ENCODE measurements around the gene PSMC5.

Gene PSMC5

DNA sequence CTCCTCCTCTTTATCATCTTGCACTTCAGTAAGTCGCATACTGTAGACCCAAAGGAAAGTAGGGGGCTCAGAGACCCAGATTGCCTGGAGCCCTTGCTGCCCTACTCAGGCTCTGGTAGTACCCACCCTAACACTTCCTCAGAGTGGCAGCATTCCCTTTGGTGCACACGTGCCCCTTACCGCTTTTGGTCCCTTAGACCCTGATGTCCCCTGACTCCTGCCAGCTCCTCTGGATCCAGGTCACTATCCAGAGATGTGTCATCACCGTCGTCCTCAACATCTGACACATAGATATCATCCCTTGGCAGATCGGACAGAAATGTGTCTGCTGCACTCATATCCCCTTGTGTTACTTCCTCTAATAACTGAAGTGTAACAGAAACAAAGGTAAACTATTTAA lies 5.4 kb upstream of the PSMC5 start:
- DNase-seq: no peak

- DNase-seq: no peak
These were observed 4.7 kb upstream of the PSMC5 start for GRCh38 chr17:63822537-63822936.

- no peak for DNase-seq
These were observed 3.4 kb upstream of the PSMC5 start for GRCh38 chr17:63823659-63824331.

DNA sequence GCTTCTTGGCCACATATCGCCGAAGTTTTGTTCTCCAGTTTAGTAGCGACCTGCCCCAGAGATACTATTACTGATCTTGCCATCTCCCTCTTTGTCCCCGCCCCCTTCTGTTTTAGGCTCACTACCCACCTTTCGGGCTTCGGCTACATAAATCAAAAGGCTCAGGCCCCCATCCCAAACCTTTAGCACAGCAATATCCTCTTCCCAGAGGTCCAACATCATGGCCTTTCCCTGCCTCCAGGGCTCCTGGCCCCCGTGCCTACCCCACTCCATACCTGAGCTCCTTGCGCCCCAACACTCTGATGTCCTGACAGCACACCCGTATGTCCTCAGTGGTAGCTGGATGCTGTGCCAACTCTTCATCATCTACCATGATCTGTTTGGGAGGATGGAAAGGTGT lies 2.9 kb upstream of the PSMC5 start:
- no peak for DNase-seq

GRCh38 chr17:63826468-63827001 lies 696 bp upstream of the PSMC5 start:
- DNase-seq: no peak

DNA sequence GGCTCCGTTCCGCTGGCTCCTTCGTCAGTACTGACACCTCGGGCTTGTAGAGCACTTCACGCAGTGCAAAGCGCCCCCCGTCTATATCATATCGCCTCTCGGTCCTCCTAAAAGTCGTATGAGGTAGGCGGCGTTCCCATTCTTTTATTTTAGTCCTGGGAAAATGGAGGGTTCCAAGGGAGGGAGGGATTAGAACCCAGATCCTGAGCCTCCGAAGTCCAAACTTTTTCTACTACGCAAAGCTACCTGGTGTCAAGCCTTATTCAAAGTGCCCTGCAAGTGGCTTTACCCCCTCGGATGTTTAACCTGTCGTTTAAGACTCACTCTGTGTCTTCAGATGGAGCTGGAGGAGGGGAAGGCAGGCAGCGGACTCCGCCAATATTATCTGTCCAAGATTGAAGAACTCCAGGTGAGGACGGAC lies 580 bp downstream of the PSMC5 start:
- peak; percentile 4 for DNase-seq

GRCh38 chr17:63828936-63829335 lies 1.7 kb downstream of the PSMC5 start:
- no peak for DNase-seq

DNA sequence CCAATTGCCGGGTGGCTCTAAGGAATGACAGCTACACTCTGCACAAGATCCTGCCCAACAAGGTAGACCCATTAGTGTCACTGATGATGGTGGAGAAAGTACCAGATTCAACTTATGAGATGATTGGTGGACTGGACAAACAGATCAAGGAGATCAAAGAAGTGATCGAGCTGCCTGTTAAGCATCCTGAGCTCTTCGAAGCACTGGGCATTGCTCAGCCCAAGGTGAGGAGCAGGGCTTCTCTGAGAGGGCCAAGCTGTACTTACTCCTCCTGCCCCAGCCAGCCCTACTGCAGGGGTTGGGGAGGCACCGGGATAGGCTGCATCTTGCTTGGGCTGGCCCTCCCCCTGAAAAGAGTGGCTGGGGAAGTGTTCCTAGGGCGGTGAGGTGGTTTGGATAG lies 3.0 kb downstream of the PSMC5 start:
- DNase-seq: no peak

DNA sequence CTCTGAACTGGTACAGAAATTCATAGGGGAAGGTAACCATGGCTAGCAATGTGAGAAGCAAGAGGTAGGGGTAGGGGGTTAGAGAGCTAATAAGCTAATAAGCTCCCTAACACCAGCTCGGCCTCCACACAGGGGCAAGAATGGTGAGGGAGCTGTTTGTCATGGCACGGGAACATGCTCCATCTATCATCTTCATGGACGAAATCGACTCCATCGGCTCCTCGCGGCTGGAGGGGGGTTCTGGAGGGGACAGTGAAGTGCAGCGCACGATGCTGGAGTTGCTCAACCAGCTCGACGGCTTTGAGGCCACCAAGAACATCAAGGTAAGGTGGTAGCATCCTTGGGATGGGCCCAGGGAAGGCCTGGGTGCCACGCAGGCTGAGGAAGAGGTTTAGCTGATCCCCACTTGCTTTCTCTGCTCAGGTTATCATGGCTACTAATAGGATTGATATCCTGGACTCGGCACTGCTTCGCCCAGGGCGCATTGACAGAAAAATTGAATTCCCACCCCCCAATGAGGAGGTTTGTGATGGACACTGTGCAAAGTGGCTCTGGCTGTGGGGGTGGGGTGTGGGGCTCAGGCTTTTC lies 3.8 kb downstream of the PSMC5 start:
- DNase-seq: no peak

DNA sequence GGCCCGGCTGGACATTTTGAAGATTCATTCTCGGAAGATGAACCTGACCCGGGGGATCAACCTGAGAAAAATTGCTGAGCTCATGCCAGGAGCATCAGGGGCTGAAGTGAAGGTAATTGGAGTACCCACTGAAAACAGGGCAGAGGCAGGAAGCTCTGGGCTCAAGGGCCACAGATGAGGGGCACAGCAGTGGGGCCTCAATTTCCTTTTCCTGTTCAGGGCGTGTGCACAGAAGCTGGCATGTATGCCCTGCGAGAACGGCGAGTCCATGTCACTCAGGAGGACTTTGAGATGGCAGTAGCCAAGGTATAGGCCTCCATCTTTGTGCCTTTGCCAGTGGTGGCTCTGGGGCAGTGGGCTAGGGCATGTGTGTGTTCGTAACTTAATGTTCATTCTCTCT lies 4.3 kb downstream of the PSMC5 start:
- no peak for DNase-seq

GRCh38 chr17:63832014-63832413 lies 4.8 kb downstream of the PSMC5 start:
- no peak for DNase-seq

DNA sequence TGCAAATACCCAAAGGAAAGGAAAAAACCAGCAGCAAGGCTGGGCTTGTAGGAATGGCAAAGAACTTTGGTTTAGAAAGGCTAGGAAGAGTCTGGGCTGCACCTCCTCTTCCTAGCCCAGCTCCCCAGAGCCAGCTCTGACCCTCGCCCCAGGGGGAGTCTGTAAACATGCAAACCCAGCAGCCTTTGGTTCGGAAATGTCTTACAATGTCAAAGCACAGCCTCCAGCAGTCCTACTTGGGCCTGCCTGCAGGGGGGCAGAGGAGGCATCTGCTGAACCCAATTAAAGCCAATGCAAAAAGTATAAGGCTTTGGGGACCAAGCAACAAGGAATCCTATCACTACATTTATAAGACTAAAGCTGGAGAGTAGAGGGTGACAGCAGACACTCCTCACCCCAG lies 5.2 kb downstream of the PSMC5 start:
- DNase-seq: no peak

DNA sequence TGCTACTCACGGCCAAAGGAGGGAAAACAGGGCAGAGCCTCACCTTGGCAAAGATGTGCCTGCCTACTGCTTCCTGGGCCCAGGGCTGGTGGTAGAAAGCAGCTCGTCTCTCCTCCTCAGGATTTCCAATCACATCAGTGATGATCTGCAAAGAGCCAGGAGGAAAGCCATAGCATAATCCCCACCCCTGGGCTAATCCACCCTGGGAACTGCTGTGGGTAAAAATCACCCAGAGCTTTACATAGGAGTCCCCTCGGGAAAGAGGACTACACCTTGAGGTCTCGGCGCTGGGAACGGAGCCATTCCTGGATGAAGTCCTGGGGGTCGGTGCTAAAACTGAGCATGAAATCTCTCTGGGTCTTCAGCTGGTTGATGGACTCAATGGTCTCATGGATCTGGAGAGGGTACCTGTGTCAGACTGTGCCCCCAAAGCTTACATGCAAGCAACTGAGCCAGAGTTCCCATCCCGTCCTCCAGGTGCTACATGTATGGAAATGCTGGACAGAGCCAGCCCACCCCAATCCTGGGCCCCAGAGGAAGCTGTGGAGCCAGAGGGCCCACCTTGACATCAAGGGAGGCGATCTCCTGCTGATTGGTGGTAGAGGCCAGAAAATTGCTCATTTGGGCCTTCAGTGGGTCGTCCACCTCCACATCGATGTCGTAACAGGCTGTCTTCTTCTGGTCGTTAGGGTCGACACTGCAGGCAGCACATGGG lies 6.0 kb downstream of the PSMC5 start:
- no peak for DNase-seq

DNA sequence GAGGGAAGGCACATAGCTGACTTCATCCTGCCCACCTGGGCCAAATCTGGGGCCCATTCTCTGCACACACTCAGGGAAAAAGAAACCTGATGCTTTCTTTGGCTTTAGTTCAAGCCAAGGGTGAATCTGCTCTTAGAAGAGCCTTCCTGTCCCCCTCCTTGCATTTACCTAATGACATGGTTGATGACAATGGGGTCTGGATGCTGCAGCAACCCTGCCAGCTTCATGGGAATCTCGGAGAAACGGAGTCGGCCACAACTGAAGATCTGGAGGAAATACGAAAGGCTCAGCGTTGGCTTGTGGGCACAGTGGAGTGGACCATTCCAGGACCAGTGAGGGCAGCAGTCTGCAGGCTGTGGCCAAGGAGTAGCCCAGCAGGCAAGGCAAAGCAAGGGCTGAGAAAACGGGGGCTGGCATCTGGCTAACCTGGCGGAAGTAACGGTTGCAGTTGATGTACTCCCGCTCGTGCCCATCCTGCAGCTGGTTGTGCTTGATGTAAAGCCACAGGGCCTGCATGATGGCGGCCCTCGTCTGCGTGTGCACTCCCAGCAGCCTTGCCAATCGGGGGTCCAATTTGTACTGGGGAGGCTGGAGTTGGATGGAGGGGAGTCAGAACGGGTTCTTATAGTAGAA lies 6.6 kb downstream of the PSMC5 start:
- no peak for DNase-seq

GRCh38 chr17:63834431-63835166 lies 7.4 kb downstream of the PSMC5 start:
- peak; percentile 80 for DNase-seq

- DNase-seq: no peak
These were observed 8.0 kb downstream of the PSMC5 start for GRCh38 chr17:63835167-63835720.

GRCh38 chr17:63836811-63837210 lies 9.6 kb downstream of the PSMC5 start:
- no peak for DNase-seq

DNA sequence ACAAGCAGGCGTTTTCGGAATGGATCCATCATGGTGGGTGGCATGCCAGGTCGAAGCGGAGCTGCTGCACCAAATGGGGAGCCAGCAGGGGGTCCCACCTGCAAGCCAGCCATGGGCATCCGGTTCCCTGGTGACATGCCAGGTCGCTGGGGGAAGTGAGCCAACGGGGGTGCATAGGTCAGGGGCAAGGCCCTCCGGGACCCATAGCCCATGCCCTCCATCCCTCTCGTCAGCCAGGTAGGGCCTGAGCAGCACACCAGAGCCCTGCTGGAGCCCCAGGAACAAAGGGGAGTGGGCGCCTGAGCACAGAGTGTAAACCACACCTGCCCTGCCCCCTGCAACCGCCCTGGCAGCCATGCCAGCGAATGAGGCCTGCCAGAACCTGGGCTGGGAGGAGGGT lies 10.2 kb downstream of the PSMC5 start:
- no peak for DNase-seq

GRCh38 chr17:63837962-63838600 lies 10.8 kb downstream of the PSMC5 start:
- no peak for DNase-seq

DNA sequence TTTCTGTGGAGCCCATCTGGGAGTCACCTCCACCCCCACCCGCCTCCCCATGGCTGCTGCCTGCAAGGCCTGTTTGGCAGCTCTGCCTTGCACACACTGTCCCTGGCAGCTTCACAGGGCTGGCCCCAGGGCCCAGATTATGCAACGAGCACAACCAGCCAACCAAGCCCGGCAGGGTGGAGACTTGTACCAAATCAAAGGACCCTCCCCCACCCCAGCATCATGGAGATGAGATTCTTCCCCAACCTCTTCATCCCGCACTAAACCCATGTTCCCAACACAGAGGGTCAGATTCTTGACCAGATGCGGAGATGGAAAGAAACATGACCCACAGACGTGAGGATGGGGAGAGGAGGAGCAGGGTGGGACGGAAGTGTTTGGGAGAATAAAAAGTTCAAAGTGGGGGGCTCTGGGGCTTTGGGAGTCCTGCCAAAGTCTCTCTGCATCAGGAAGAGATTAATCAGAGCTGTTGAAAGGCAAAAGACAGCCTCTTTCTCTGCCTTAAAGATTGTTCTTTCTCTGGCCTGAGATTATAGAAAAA lies 11.5 kb downstream of the PSMC5 start:
- DNase-seq: no peak

- no peak for DNase-seq
These were observed 13.5 kb downstream of the PSMC5 start for GRCh38 chr17:63840591-63841349.

Data from NCI-H1694 (cell line).